Epithelial cell of esophagus (primary cell): ENCODE results near the gene ESD.
"Not testable (repeated sequence)": the region's sequence is repeated elsewhere in the genome, so short reads cannot be mapped to it uniquely, and the experiment has no call there.

Experiments used
- DNase-seq: peaks from one replicate; pipeline ENCODE4 v3.0.0; 2010; ENCODE audit warnings: low read depth
- H3K4me3 ChIP-seq: 2 replicates; pipeline ENCODE4 v1.5.1; 2011; ENCODE audit warnings: mild to moderate bottlenecking, low read length, control low read depth
- TF ChIP-seq, protein P1 (sequence below): IDR thresholded peaks from 2 replicates; pipeline ENCODE4 v1.5.1; 2011; ENCODE audit warnings: low read depth, mild to moderate bottlenecking, low read length, control low read depth, inconsistent platforms; ENCODE audit not compliant: insufficient read depth; ENCODE audit errors: missing control alignments

The ESD gene

DNA sequence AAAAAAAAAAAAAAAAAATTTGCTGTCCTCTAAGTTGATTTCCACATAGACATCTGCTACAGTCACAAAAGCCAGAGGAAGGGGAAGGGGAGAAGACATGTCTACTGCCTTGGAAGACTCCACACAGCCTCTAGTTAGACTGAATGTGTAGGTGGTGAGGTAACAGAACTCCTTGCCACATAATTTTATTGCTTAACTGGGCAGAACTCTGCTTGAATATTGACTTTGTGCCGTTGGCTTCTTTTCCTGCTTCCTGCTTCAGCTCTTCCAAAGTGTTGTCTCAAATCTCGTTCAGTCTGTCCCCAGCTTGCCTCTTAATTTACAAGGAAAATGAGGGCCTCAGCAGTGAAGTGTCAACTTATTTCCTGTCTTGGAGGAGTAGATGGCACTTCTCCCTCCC lies 37.1 kb downstream of the ESD start:
- no peak overlapping the region for H3K4me3 ChIP-seq
- TF ChIP-seq, protein P1, sequence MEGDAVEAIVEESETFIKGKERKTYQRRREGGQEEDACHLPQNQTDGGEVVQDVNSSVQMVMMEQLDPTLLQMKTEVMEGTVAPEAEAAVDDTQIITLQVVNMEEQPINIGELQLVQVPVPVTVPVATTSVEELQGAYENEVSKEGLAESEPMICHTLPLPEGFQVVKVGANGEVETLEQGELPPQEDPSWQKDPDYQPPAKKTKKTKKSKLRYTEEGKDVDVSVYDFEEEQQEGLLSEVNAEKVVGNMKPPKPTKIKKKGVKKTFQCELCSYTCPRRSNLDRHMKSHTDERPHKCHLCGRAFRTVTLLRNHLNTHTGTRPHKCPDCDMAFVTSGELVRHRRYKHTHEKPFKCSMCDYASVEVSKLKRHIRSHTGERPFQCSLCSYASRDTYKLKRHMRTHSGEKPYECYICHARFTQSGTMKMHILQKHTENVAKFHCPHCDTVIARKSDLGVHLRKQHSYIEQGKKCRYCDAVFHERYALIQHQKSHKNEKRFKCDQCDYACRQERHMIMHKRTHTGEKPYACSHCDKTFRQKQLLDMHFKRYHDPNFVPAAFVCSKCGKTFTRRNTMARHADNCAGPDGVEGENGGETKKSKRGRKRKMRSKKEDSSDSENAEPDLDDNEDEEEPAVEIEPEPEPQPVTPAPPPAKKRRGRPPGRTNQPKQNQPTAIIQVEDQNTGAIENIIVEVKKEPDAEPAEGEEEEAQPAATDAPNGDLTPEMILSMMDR = no peak
- peak; percentile 67 for DNase-seq

DNA sequence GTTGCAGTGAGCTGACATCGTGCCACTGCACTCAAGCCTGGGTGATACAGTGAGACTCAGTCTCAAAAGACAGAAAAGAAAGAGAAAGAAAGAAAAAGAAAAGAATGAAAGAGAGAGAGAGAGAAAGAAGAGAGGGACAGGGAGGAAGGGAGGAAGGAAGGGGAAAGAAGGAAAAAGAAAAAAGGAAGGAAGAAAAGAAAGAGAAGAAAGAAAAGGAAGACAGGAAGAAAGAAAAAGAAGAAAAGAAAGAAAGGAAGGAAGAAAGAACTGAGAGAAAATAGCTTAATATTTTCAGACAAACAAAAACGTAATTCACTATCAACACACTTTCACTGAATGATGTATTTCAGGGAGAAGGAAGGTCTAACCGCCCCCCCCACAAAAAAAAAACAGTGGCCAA lies 39.3 kb downstream of the ESD start:
- no peak for DNase-seq
- no peak overlapping the region for H3K4me3 ChIP-seq
- TF ChIP-seq, protein P1 = no peak

DNA sequence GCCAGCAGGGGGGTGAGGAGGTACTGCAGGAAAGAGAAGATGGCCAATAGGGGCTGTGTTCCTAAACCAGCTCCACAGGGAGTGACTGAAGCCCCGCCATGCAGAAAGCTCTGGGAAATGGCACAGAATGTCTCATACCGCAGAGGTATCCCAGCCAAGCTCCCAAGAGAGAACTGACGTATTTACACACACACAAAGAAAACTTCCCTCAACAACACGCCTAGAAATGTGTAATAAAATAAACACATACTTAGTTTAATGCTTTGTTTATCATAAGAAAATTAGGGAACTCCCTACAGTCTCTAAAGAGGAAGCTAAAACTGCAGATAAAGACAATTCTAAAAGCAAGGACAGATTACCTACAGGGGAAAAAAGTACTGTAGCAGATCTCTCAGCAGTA lies 40.0 kb downstream of the ESD start:
- DNase-seq = peak; percentile 17

DNA sequence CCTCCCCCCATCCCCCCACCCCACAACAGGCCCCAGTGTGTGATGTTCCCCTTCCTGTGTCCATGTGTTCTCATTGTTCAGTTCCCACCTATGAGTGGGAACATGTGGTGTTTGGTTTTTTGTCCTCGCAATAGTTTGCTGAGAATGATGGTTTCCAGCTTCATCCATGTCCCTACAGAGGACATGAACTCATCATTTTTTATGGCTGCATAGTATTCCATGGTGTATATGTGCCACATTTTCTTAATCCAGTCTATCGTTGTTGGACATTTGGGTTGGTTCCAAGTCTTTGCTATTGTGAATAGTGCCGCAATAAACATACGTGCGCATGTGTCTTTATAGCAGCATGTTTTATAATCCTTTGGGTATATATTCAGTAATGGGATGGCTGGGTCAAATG lies 41.5 kb downstream of the ESD start:
- H3K4me3 ChIP-seq, DNase-seq: not testable (repeated sequence)

More for the DNA sequence above, 40.0 kb downstream of the ESD start:
- TF ChIP-seq, protein P1 = no peak
- no peak overlapping the region for H3K4me3 ChIP-seq

DNA sequence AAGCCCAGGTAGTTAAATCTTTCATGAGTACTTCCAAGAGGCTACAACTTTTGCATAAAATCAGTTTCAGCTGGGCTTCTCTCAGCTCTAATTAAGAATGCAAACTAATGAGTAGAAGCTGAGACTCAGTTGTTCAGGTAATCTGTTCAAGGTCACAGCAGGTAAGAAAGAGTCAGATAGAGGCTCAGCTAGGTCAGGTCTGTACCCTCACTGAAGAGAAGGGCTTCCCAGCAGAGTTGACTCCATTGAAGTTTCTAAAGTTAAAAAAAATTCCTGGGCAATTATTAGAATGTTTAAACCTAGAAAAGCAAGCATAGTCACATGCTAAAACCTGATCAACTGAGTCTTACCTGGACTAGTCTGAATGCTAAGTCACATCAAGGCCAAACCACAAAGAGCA lies 42.1 kb downstream of the ESD start:
- no peak overlapping the region for H3K4me3 ChIP-seq
- no peak for DNase-seq
- TF ChIP-seq, protein P1 = no peak

DNA sequence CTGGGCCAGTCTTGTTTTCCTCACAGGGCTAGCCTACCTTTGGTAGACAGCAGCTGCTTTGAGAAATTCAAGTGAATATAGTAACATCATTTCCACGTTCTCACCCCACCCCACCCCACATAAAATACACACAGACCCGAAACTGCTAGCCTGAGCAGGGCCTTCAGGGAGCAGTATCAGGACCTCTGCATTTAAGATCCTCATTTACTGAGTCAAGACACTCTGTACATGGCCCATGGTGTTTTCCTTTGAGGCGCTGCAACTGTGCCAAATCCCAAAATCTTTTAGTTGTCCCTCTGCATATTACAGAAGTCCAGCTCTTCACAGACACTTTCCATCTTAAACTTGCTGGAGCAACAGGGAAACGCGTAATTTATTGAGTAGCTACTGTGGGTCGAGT lies 43.0 kb downstream of the ESD start:
- no peak overlapping the region for H3K4me3 ChIP-seq
- TF ChIP-seq, protein P1 = no peak
- no peak for DNase-seq

DNA sequence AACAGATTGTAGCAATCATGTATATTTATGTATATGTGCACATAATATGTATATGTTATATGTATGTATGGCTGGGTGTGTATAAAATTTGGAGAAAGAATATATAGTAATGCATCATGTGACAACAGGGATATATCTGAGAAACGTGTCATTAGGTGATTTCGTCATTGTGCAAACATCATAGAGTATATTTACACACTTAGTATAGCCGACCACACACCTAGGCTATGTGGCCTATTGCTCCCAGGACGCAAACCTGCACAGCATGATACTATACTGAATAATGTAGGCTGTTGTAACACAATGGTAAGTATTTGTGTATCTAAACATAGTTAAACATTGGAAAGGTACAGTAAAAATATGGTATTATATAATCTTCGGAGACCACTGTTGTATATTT lies 43.8 kb downstream of the ESD start:
- H3K4me3 ChIP-seq = no peak overlapping the region
- TF ChIP-seq, protein P1 = no peak
- DNase-seq = no peak

DNA sequence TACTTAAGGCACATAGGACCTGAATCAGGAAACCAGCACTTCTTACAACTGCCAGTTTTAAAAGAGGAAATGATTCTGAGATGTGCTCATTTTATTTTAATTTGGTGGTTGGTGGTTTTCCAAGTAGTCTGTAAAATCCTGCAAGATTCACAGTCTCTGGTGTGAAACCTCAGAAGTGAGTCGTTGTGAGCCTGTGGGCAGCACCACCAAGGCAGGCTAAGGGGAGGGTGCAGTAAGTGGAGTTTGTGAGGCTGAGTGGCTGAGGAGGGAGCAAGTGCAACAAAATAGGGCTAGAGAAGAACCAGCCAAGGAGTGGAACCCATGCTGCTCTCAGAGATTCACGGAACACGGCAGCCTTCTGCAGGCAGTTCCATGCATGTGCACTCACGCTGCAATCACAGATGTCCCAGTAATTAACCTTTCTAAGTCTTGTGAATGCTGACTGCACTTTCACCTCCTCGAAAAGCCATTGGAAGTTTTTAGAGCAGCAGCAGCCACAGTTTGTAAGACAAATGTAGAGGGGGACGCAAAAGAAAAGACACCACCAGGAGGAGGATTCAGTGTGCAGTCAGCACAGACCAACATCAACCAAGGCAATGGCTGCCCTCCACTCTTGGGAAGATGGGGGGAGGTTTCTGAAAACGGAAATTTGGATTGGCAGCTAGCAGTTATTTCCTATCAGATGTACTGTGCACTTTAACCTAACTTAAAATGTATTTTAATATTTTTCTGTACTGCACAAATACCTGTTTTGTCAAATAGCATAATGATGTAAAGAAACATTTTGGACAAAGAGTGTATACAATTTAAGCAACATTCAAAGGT lies 44.9 kb downstream of the ESD start:
- DNase-seq = no peak
- no peak overlapping the region for H3K4me3 ChIP-seq
- TF ChIP-seq, protein P1 = no peak
